ENCODE results near the gene PET117. TPM values are rescaled to one million over a fixed set of nuclear protein-coding genes. Genes with fewer than 3 reads are reported as not detected.

Gene PET117
- total and polyA plus RNA-seq, 4 donors = 3.5 to 10.2 (median 8.7) TPM

DNA sequence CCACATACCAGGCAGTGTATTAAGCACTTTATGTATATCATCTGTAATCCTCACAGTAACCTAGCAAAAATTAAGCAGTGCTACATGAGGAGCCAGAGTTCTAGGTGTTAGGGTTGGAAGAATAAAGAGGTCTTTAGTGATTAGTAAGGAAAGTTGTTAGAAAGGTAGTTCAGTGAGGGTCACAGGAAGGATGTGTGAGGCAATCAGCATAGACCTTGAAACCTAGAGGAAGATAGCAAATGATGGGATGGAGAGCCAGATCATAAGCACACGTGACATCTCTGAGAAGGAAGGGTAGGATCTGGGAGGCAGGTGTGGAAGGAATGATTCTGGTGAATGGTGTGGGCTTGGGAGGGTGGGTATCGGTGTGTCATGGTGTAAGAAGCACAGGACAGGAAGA is 2.2 kb downstream of the PET117 start:
- DNase-seq (ENCODE audit: low spot score) = no peak
- H3K4me3 ChIP-seq (ENCODE audit: low read depth in 1 of 3, low read length in 3 of 3) = no peak overlapping the region

GRCh38 chr20:18144541-18145099 is 7.0 kb downstream of the PET117 start:
- no peak for DNase-seq (ENCODE audit: low spot score)
- Histone ChIP-seq H3K4me1 (ENCODE audit: control insufficient read depth in 4 of 4, insufficient read depth in 4 of 4, low read length in 3 of 4) (peaks cover 0 to 6% (median 5%) of the 10 kb centered on the region in 4 donors), H3K27ac (ENCODE audit: low read depth in 1 of 2, low read length in 2 of 2) (no peak overlapping the region), H3K9ac (ENCODE audit: low read depth in 1 of 2, low read length in 2 of 2) (no peak overlapping the region), H3K4me3 (ENCODE audit: low read depth in 1 of 3, low read length in 3 of 3) (no peak overlapping the region), H3K36me3 (ENCODE audit: control insufficient read depth in 4 of 4, insufficient read depth in 3 of 4, low read depth in 1 of 4, low read length in 3 of 4) (peaks cover under 1 to 15% (median 8%) of the 10 kb centered on the region in 4 donors), H3K27me3 (ENCODE audit: control insufficient read depth in 4 of 4, insufficient read depth in 4 of 4, low read length in 3 of 4) (no peaks in the 10 kb centered on the region), H3K9me3 (ENCODE audit: control insufficient read depth in 4 of 4, low read length in 3 of 4) (no peaks in the 10 kb centered on the region)
- TF ChIP-seq HNF4A (conservative IDR thresholded peaks at IDR 0.05) = peak in 1 of 2 donors; percentile 18
- no peak for TF ChIP-seq RAD21 (IDR thresholded peaks at IDR 0.05)
- peak; percentile 23 for TF ChIP-seq HNF4G (IDR thresholded peaks at IDR 0.05)
- TF ChIP-seq SP1 (IDR thresholded peaks at IDR 0.05) = peak; percentile 41
- 91% methylated on average over 1 of the region's 1 CpG for WGBS

More for the DNA sequence above, 2.2 kb downstream of the PET117 start:
- Histone ChIP-seq H3K4me1 (ENCODE audit: control insufficient read depth in 4 of 4, insufficient read depth in 4 of 4, low read length in 3 of 4) (peaks cover 3 to 22% (median 18%) of the 10 kb centered on the region in 4 donors), H3K36me3 (ENCODE audit: control insufficient read depth in 4 of 4, insufficient read depth in 3 of 4, low read depth in 1 of 4, low read length in 3 of 4) (peaks cover 0 to 13% (median 7%) of the 10 kb centered on the region in 4 donors), H3K27ac (ENCODE audit: low read depth in 1 of 2, low read length in 2 of 2) (no peak overlapping the region), H3K27me3 (ENCODE audit: control insufficient read depth in 4 of 4, insufficient read depth in 4 of 4, low read length in 3 of 4) (no peaks in the 10 kb centered on the region), H3K9ac (ENCODE audit: low read depth in 1 of 2, low read length in 2 of 2) (no peak overlapping the region), H3K9me3 (ENCODE audit: control insufficient read depth in 4 of 4, low read length in 3 of 4) (no peaks in the 10 kb centered on the region)
- 81% methylated on average over 2 of the region's 2 CpGs for WGBS
- TF ChIP-seq NR2F2 (IDR thresholded peaks at IDR 0.05) = no peak
- no peak for TF ChIP-seq RAD21 (IDR thresholded peaks at IDR 0.05)
- no peak for TF ChIP-seq ATF3 (IDR thresholded peaks at IDR 0.05)
- TF ChIP-seq HNF4G (IDR thresholded peaks at IDR 0.05) = no peak
- no peak for TF ChIP-seq HNF4A (conservative IDR thresholded peaks at IDR 0.05)

DNA sequence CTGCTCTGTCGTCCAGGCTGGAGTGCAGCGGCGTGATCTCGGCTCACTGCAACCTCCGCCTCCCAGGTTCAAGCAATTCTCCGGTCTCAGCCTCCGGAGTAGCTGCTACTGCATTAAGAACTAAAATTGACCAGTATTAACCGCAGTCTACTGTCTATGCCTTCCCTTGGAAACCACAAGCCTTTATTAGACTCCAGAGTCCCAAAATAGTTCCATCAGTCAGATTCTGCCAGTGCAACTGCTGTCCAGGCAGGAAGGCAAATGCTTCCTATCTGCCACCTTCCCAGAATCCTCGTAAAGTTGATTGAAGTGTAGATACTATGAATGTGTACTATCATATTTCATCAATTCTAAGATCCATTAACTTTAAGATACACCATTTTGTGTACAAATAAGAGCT is 16.7 kb downstream of the PET117 start:
- peaks cover 5 to 29% (median 12%) of the 10 kb centered on the region in 4 donors for H3K36me3 ChIP-seq (ENCODE audit: control insufficient read depth in 4 of 4, insufficient read depth in 3 of 4, low read depth in 1 of 4, low read length in 3 of 4)
- no peak for DNase-seq (ENCODE audit: low spot score)
- H3K27me3 ChIP-seq (ENCODE audit: control insufficient read depth in 4 of 4, insufficient read depth in 4 of 4, low read length in 3 of 4) = no peaks in the 10 kb centered on the region
- no peaks in the 10 kb centered on the region for H3K4me1 ChIP-seq (ENCODE audit: control insufficient read depth in 4 of 4, insufficient read depth in 4 of 4, low read length in 3 of 4)
- whole genome bisulfite sequencing = 97% methylated on average over 9 of the region's 9 CpGs
- no peak overlapping the region for H3K9ac ChIP-seq (ENCODE audit: low read depth in 1 of 2, low read length in 2 of 2)
- TF ChIP-seq ZBTB33 (IDR thresholded peaks at IDR 0.05) = no peak
- TF ChIP-seq NR2F2 (IDR thresholded peaks at IDR 0.05) = no peak
- no peaks in the 10 kb centered on the region for H3K9me3 ChIP-seq (ENCODE audit: control insufficient read depth in 4 of 4, low read length in 3 of 4)
- H3K27ac ChIP-seq (ENCODE audit: low read depth in 1 of 2, low read length in 2 of 2) = no peak overlapping the region
- H3K4me3 ChIP-seq (ENCODE audit: low read depth in 1 of 3, low read length in 3 of 3) = no peak overlapping the region

DNA sequence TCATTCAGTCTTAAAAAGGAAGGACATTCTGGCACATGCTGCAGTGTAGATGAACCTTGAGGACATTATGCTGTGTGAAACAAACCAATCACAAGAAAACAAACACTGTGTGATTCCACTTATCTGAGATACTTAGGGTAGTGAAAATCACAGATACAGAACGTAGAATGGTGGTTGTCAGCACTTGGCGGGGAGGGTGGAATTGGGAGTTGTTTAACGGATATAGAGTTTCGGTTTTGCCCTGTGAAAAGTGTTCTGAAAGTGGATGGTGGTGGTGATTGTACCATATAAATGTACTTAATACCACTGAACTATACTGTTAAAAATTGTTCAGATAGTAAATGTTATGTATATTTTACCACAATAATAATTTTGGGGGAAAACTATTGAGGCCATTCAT is 18.4 kb downstream of the PET117 start:
- DNase-seq (ENCODE audit: low spot score) = no peak
- Histone ChIP-seq H3K36me3 (ENCODE audit: control insufficient read depth in 4 of 4, insufficient read depth in 3 of 4, low read depth in 1 of 4, low read length in 3 of 4) (peaks cover 3 to 27% (median 13%) of the 10 kb centered on the region in 4 donors), H3K9me3 (ENCODE audit: control insufficient read depth in 4 of 4, low read length in 3 of 4) (no peaks in the 10 kb centered on the region), H3K27me3 (ENCODE audit: control insufficient read depth in 4 of 4, insufficient read depth in 4 of 4, low read length in 3 of 4) (no peaks in the 10 kb centered on the region), H3K27ac (ENCODE audit: low read depth in 1 of 2, low read length in 2 of 2) (no peak overlapping the region), H3K4me1 (ENCODE audit: control insufficient read depth in 4 of 4, insufficient read depth in 4 of 4, low read length in 3 of 4) (no peaks in the 10 kb centered on the region), H3K4me3 (ENCODE audit: low read depth in 1 of 3, low read length in 3 of 3) (no peak overlapping the region), H3K9ac (ENCODE audit: low read depth in 1 of 2, low read length in 2 of 2) (no peak overlapping the region)
- WGBS = 97% methylated on average over 4 of the region's 4 CpGs
- no peak for TF ChIP-seq FOXA1 (IDR thresholded peaks at IDR 0.05)
- no peak for TF ChIP-seq JUND (IDR thresholded peaks at IDR 0.05)
- no peak for TF ChIP-seq FOXA2 (IDR thresholded peaks at IDR 0.05)

All from liver (tissue), 9 donors.